Pancreas (tissue), 10 donors: ENCODE results near the gene DCAF4. TPM values are rescaled to one million over a fixed set of nuclear protein-coding genes. Genes with fewer than 3 reads are reported as not detected.

Experiments
- ATAC-seq, 4 donors: fragments of 200-7000 bp; cut with Tn5 transposase; one replicate each; pipeline versions ENCODE4 v1.8.0 to v1.9.1; 2020; ENCODE audit warnings: mild to moderate bottlenecking in 4 of 4, moderate library complexity in 4 of 4
- DNase-seq, 6 donors: peaks; one replicate each; pipeline ENCODE4 v3.0.0-alpha.2; 2020
- FAIRE-seq: peaks from 2 replicates; lab custom pipeline; 2012; peaks lifted over from hg19 to GRCh38; lab: Jason Lieb, UNC
- H3K27ac ChIP-seq, 4 donors: fragments of 200-600 bp; sonication (generic); 1 replicate in 3 of 4; 2 replicates in 1 of 4; pipeline versions ENCODE4 v1.5.0 to v1.8.0; 2020
- H3K27me3 ChIP-seq, 4 donors: fragments of 200-600 bp; one replicate each; pipeline ENCODE4 v1.8.0; 2021
- H3K36me3 ChIP-seq, 3 donors: fragments of 200-600 bp; sonication (generic) in 1 of 3; one replicate each; pipeline versions ENCODE4 v1.5.0 to v1.8.0; 2020 to 2021
- H3K4me1 ChIP-seq, 3 donors: fragments of 200-600 bp; one replicate each; pipeline ENCODE4 v1.8.0; 2021
- H3K4me3 ChIP-seq, 4 donors: fragments of 200-600 bp; sonication (generic) in 2 of 4; one replicate each; pipeline versions ENCODE4 v1.5.0 to v1.8.0; 2020 to 2021
- H3K9me3 ChIP-seq, 4 donors: fragments of 200-600 bp; one replicate each; pipeline ENCODE4 v1.8.0; 2021
- CTCF ChIP-seq, 4 donors: fragments of 200-600 bp; sonication (generic) in 3 of 4; IDR thresholded peaks; one replicate each; pipeline versions ENCODE4 v1.5.0 to v1.8.0; 2021; ENCODE audit warnings: antibody characterized with exemption in 4 of 4
- WGBS, 2 donors: extraction: QIAGEN DNeasy Blood & Tissue Kit; methylation state at CpG; one replicate each; pipeline ENCODE4 v1.1.7; 2013; 5-methylcytosine and 5-hydroxymethylcytosine counted together
- intact Hi-C, 3 donors: fragments of 100-400 bp; cut with DNase I; formaldehyde crosslinking; loops; one replicate each; pipeline versions ENCODE4 v1.11.1 to v1.14.2; 2022
- polyA plus RNA-seq, 2 donors: library from polyadenylated mRNA; stranded (reverse); fragments of 200-250 nt; gene quantifications; one replicate each; pipeline ENCODE4 v1.2.3, GENCODE V29; 2013
- total RNA-seq, 6 donors: library from RNA; stranded (reverse); fragmentation: NEBNext Ultra II Directional in 4 of 6; extraction: Animal tissue kit (Norgen Biotek cat#: 25700) in 4 of 6; gene quantifications; one replicate each; pipeline versions ENCODE4 v1.2.1 to v1.2.4, GENCODE V29; 2021 to 2023
- donor health status: healthy with polysubstance abuse.
- donor health status: DM: no; HTN: no; CAD: no; lungs with moderate emphysema.
- donor health status: DM: no; HTN: no; CAD: no.
- donor health status: control.
- donor health status: control.
- donor health status: Bipolar disorder and iron deficiency.
- donor health status: DM: yes; HTN: yes; CAD: no.
- donor health status: DM: no; HTN: no; CAD: no.
- donor health status: DM: no; HTN: no; CAD: no.
- donor health status: DM: yes; HTN: yes; CAD: no.

The DCAF4 gene
- total and polyA plus RNA-seq, 8 donors: 7.8 to 14.5 (median 11.2) TPM

- FAIRE-seq (no peak), DNase-seq (no peak), ATAC-seq (no peak)
- H3K27me3 ChIP-seq: peaks cover 0 to 7% (median 0%) of the 10 kb centered on the region in 4 donors
- H3K4me3 ChIP-seq: no peak overlapping the region
- intact Hi-C loops: no loop called here
- 65 to 70% methylated on average over 5 of the region's 5 CpGs for whole genome bisulfite sequencing, 2 donors
- TF ChIP-seq CTCF (IDR thresholded peaks at IDR 0.05): no peak
- no peak overlapping the region for H3K27ac ChIP-seq
- no peaks in the 10 kb centered on the region for H3K9me3 ChIP-seq
- no peaks in the 10 kb centered on the region for H3K4me1 ChIP-seq
- H3K36me3 ChIP-seq: no peaks in the 10 kb centered on the region
Measured at GRCh38 chr14:72889366-72889765, 36.9 kb upstream of the DCAF4 start.

- FAIRE-seq (no peak), ATAC-seq (no peak), DNase-seq (no peak)
- H3K4me1 ChIP-seq: no peaks in the 10 kb centered on the region
- H3K27me3 ChIP-seq: peaks cover 0 to 7% (median 0%) of the 10 kb centered on the region in 4 donors
- H3K9me3 ChIP-seq: no peaks in the 10 kb centered on the region
- TF ChIP-seq CTCF (IDR thresholded peaks at IDR 0.05): no peak
- H3K36me3 ChIP-seq: no peaks in the 10 kb centered on the region
- peak overlapping the region in 3 of 4 donors; percentile 59 to 74 (median 68) for H3K4me3 ChIP-seq
- 4% methylated on average over 14 of the region's 14 CpGs for WGBS, 2 donors
- intact Hi-C loops: no loop called here
- no peak overlapping the region for H3K27ac ChIP-seq
Measured at GRCh38 chr14:72891666-72892102, 34.6 kb upstream of the DCAF4 start.

- no peak for ATAC-seq
- WGBS, 2 donors: 0 to 1% methylated on average over 47 of the region's 47 CpGs
- intact Hi-C loops: no loop called here
- FAIRE-seq: no peak
- H3K27ac ChIP-seq: no peak overlapping the region
- peaks cover 0 to 7% (median 0%) of the 10 kb centered on the region in 4 donors for H3K27me3 ChIP-seq
- H3K36me3 ChIP-seq: no peaks in the 10 kb centered on the region
- H3K4me1 ChIP-seq: no peaks in the 10 kb centered on the region
- H3K4me3 ChIP-seq: peak overlapping the region in 3 of 4 donors; percentile 59 to 74 (median 68)
- TF ChIP-seq CTCF (IDR thresholded peaks at IDR 0.05): no peak
- DNase-seq: peak in 4 of 6 donors; percentile 10 to 67 (median 36)
- H3K9me3 ChIP-seq: no peaks in the 10 kb centered on the region
Measured at GRCh38 chr14:72892103-72892878, 34.0 kb upstream of the DCAF4 start.

DNA sequence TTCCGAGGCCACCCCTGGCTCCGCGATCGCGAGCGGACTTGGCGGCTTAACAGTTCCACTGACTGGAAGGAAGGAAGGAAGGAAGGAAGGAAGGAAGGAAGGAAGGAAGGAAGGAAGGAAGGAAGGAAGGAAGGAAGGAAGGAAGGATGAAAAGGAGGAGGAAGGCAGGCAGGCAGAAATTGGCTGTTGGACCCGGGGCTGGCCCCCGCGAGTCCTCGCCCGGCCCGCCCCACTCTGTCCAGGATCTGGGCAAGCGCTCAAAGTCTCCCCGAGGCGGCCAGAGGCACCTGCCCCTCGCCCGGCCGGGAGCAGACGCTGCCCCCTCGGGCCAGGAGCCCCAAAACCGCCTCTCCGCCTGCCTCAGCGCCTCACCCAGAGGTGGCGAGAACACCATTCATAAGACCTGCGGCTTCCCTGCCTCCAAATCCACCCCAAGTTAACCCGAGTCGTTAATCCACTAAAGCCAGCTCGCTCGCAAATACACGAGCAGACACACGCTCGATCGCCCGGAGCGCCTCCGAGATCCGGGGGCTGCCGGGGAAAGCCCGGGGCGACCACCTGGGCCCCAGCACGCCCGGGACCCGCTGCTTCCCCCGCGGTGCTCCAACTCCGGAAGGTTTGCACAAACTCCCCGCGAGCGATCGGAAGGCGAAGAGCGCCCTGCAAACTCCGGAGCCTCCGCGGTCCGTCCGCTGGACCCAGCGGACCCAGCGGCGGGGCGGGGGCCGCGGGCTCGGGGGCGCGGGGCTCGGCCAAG lies 33.2 kb upstream of the DCAF4 start:
- Histone ChIP-seq H3K27ac (no peak overlapping the region), H3K27me3 (peaks cover 0 to 7% (median 0%) of the 10 kb centered on the region in 4 donors), H3K36me3 (no peaks in the 10 kb centered on the region), H3K4me3 (peak overlapping the region; percentile 57 to 74 (median 64)), H3K9me3 (no peaks in the 10 kb centered on the region), H3K4me1 (no peaks in the 10 kb centered on the region)
- peak in 5 of 6 donors; percentile 24 to 76 (median 37) for DNase-seq
- intact Hi-C loops: no loop called here
- FAIRE-seq: no peak
- peak; percentile 24 to 41 (median 34) for ATAC-seq
- no peak for TF ChIP-seq CTCF (IDR thresholded peaks at IDR 0.05)
- 1% methylated on average over 51 to 68 of the region's 68 CpGs for whole genome bisulfite sequencing, 2 donors
